OCI-LY7 (cell line): ENCODE data around the gene EIF3J. TPM values are rescaled to one million over a fixed set of nuclear protein-coding genes. Genes with fewer than 3 reads are reported as not detected.

ENCODE experiments used
- BruUV-seq: library from RNA; stranded (reverse); fragments of 400-500 nt; replicated peaks from 2 replicates; lab custom pipeline; 2021; lab: Mats Ljungman, UMichigan
- CTCF ChIA-PET: fragments of 300-600 bp; sonication (Branson Sonifier 250); formaldehyde crosslinking; loops from one replicate; lab custom pipeline; 2022; ENCODE audit warnings: antibody characterized with exemption; ENCODE audit not compliant: unreplicated experiment; lab: Charles Lee
- POLR2A ChIA-PET: fragments of 300-600 bp; sonication (Branson Sonifier 250); formaldehyde crosslinking; loops from one replicate; lab custom pipeline; 2022; ENCODE audit warnings: antibody characterized with exemption; lab: Charles Lee
- DNase-seq: peaks from one replicate; pipeline ENCODE4 v3.0.0-alpha.2; 2015; ENCODE audit warnings: low spot score
- H2AFZ ChIP-seq: fragments of 200-600 bp; sonication (generic), shearing (Covaris generic); 2 replicates; pipeline ENCODE4 v1.6.1; 2014; ENCODE audit warnings: mild to moderate bottlenecking, antibody characterized with exemption, low read length, moderate library complexity
- H3K27ac ChIP-seq: fragments of 200-600 bp; sonication (generic); 2 replicates; pipeline ENCODE4 v1.5.1; 2014; ENCODE audit warnings: mixed run types, low read depth, mild to moderate bottlenecking, moderate library complexity, low read length, inconsistent platforms; ENCODE audit not compliant: poor library complexity, severe bottlenecking
- H3K36me3 ChIP-seq: fragments of 200-600 bp; sonication (generic); 2 replicates; pipeline ENCODE4 v1.6.1; 2014; ENCODE audit warnings: mild to moderate bottlenecking, antibody characterized with exemption, low read length, moderate library complexity, mixed read lengths; ENCODE audit not compliant: insufficient read depth
- H3K4me1 ChIP-seq: fragments of 200-600 bp; sonication (generic); 2 replicates; pipeline ENCODE4 v1.5.1; 2014; ENCODE audit warnings: mild to moderate bottlenecking, low read length; ENCODE audit not compliant: insufficient read depth, poor library complexity, severe bottlenecking
- H3K4me2 ChIP-seq: fragments of 200-600 bp; sonication (generic); 2 replicates; pipeline ENCODE4 v1.6.1; 2014; ENCODE audit warnings: mild to moderate bottlenecking, low read length
- H3K4me3 ChIP-seq: fragments of 200-600 bp; sonication (generic); 2 replicates; pipeline ENCODE4 v1.5.1; 2014; ENCODE audit warnings: mild to moderate bottlenecking, low read depth, low read length; ENCODE audit not compliant: poor library complexity, severe bottlenecking
- H3K79me2 ChIP-seq: fragments of 200-600 bp; sonication (generic); 2 replicates; pipeline ENCODE4 v1.6.1; 2016; ENCODE audit warnings: low read depth, mild to moderate bottlenecking, low read length, moderate library complexity, mixed read lengths; ENCODE audit not compliant: insufficient read depth
- H3K9me2 ChIP-seq: fragments of 200-600 bp; sonication (generic); 2 replicates; pipeline ENCODE4 v1.6.1; 2016; ENCODE audit warnings: mild to moderate bottlenecking, low read length, mixed read lengths; ENCODE audit not compliant: insufficient read depth
- H3K9me3 ChIP-seq: fragments of 200-600 bp; sonication (generic); 2 replicates; pipeline ENCODE4 v1.6.1; 2014; ENCODE audit warnings: mild to moderate bottlenecking, mixed run types, low read length, mixed read lengths
- H4K20me1 ChIP-seq: fragments of 200-600 bp; sonication (generic); 2 replicates; pipeline ENCODE4 v1.6.1; 2014; ENCODE audit warnings: mild to moderate bottlenecking, antibody characterized with exemption, low read length, moderate library complexity, mixed read lengths; ENCODE audit not compliant: insufficient read depth
- CTCF ChIP-seq: fragments of 200-600 bp; sonication (generic); conservative IDR thresholded peaks from 2 replicates; pipeline ENCODE4 v1.5.1; 2014; ENCODE audit warnings: mild to moderate bottlenecking, antibody characterized with exemption, low read length, moderate library complexity, mixed read lengths
- EZH2phosphoT487 ChIP-seq: fragments of 200-600 bp; sonication (generic); IDR thresholded peaks from 2 replicates; pipeline ENCODE4 v1.6.1; 2018; ENCODE audit warnings: low read depth, borderline replicate concordance, mild to moderate bottlenecking, mixed run types, antibody characterized with exemption, low read length, moderate library complexity, mixed read lengths
- intact Hi-C: fragments of 100-400 bp; cut with micrococcal nuclease; formaldehyde crosslinking; loops from one replicate; pipeline ENCODE4 v1.10.0; 2022; ENCODE audit not compliant: unreplicated experiment
- total RNA-seq, 2 experiments: library from RNA; depleted of rRNA in 1 of 2; stranded (reverse); fragments of >200 nt in 1 of 2; shearing (Covaris generic) in 1 of 2; gene quantifications; 2 replicates each; pipeline ENCODE4 v1.2.3, GENCODE V29; 2014 to 2022

Gene EIF3J
- total RNA-seq, 2 experiments from 2014 or later, result 49.4 to 131 TPM

- H3K9me2 ChIP-seq, result no peaks in the 10 kb centered on the region
- peaks cover 14% of the 10 kb centered on the region for H3K4me1 ChIP-seq
- no peaks in the 10 kb centered on the region for H3K9me3 ChIP-seq
- H3K27ac ChIP-seq, result peak overlapping the region; percentile 70
- peak; percentile 27 for DNase-seq
- peaks cover 53% of the 10 kb centered on the region for H3K79me2 ChIP-seq
- peak overlapping the region; percentile 29; the same call in 1 of the 2 replicates for H2AFZ ChIP-seq
- intact Hi-C loops, result loop anchor here (2.0 kb wide), 2 partner anchors 173 to 249 kb away; partner anchors contain the start of genes B2M, GOLM2 and PATL2
- ChIA-PET CTCF (interaction anchor here (1.0 kb wide), 1 partner anchor 8 kb away, joined by 3 read pairs; no protein-coding TSS in a partner anchor), POLR2A (interaction anchor here (0.6 to 1.4 kb wide), 4 partner anchors 12 to 854 kb away, joined by 3 to 4 read pairs (median 4); no protein-coding TSS in a partner anchor)
- peaks cover 24% of the 10 kb centered on the region; the same call in 1 of the 2 replicates for H4K20me1 ChIP-seq
- H3K36me3 ChIP-seq, result peaks cover 44% of the 10 kb centered on the region
- H3K4me3 ChIP-seq, result peak overlapping the region; percentile 83
- TF ChIP-seq CTCF, result 0 out of 2 replicates have a peak, but pooled peaks have one; percentile 16
- TF ChIP-seq EZH2phosphoT487, result no peak
- no TSS peak for BruUV-seq
- H3K4me2 ChIP-seq, result peak overlapping the region; percentile 91
Observed at GRCh38 chr15:44537735-44538240, 841 bp downstream of the EIF3J start.

- no peak for DNase-seq
- intact Hi-C loops, result no loop called here
- H2AFZ ChIP-seq, result no peak overlapping the region
- peaks cover 35% of the 10 kb centered on the region; the same call in 1 of the 2 replicates for H4K20me1 ChIP-seq
- TSS peak; percentile 4 for BruUV-seq
- peaks cover 18% of the 10 kb centered on the region for H3K4me1 ChIP-seq
- H3K4me2 ChIP-seq, result peak overlapping the region; percentile 13; the same call in 1 of the 2 replicates
- no peak overlapping the region for H3K4me3 ChIP-seq
- no peak for TF ChIP-seq EZH2phosphoT487
- no peak for TF ChIP-seq CTCF
- CTCF ChIA-PET, result no interaction called here
- no peaks in the 10 kb centered on the region for H3K9me3 ChIP-seq
- no peaks in the 10 kb centered on the region for H3K9me2 ChIP-seq
- H3K79me2 ChIP-seq, result peaks cover 85% of the 10 kb centered on the region
- peaks cover 73% of the 10 kb centered on the region for H3K36me3 ChIP-seq
- POLR2A ChIA-PET, result interaction anchor here (0.5 to 1.0 kb wide), 2 partner anchors 210 to 340 kb away, joined by 4 to 6 read pairs; no protein-coding TSS in a partner anchor
- no peak overlapping the region for H3K27ac ChIP-seq
Observed at GRCh38 chr15:44541282-44541958, 4.5 kb downstream of the EIF3J start.
